ENCODE data around the gene DSG2.
"Not testable (repeated sequence)": the region's sequence is repeated elsewhere in the genome, so short reads cannot be mapped to it uniquely, and the experiment has no call there.

The DSG2 gene

GRCh38 chr18:31506024-31506742, 8.2 kb downstream of the DSG2 start:
- no peak overlapping the region for H3K4me3 ChIP-seq (ENCODE audit: low read depth, low read length)
- DNase-seq (ENCODE audit: low read depth) = no peak

DNA sequence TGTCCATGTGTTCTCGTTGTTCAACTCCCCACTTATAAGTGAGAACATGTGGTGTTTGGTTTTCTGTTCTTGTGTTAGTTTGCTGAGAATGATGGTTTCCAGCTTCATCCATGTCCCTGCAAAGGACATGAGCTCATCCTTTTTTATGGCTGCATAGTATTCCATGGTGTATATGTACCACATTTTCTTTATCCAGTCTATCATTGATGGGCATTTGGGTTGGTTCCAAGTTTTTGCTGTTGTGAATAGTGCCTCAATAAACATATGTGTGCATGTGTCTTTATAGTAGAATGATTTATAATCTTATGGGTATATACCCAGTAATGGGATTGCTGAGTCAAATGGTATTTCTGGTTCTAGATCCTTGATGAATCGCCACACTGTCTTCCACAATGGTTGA, 9.1 kb downstream of the DSG2 start:
- not testable (repeated sequence) for H3K4me3 ChIP-seq (ENCODE audit: low read depth, low read length); DNase-seq (ENCODE audit: low read depth)

More at GRCh38 chr18:31506024-31506742, 8.2 kb downstream of the DSG2 start:
- TF ChIP-seq, protein P1, sequence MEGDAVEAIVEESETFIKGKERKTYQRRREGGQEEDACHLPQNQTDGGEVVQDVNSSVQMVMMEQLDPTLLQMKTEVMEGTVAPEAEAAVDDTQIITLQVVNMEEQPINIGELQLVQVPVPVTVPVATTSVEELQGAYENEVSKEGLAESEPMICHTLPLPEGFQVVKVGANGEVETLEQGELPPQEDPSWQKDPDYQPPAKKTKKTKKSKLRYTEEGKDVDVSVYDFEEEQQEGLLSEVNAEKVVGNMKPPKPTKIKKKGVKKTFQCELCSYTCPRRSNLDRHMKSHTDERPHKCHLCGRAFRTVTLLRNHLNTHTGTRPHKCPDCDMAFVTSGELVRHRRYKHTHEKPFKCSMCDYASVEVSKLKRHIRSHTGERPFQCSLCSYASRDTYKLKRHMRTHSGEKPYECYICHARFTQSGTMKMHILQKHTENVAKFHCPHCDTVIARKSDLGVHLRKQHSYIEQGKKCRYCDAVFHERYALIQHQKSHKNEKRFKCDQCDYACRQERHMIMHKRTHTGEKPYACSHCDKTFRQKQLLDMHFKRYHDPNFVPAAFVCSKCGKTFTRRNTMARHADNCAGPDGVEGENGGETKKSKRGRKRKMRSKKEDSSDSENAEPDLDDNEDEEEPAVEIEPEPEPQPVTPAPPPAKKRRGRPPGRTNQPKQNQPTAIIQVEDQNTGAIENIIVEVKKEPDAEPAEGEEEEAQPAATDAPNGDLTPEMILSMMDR (IDR thresholded peaks at IDR 0.05; ENCODE audit: low read depth, low read length) = no peak
- TF ChIP-seq MAX (IDR thresholded peaks at IDR 0.05; ENCODE audit: low read depth, low read length) = no peak
- no peak for TF ChIP-seq MYC (IDR thresholded peaks at IDR 0.05; ENCODE audit: low read depth, low read length)
- TF ChIP-seq POLR2A (IDR thresholded peaks at IDR 0.05; ENCODE audit: extremely low read depth, insufficient read length) = no peak

DNA sequence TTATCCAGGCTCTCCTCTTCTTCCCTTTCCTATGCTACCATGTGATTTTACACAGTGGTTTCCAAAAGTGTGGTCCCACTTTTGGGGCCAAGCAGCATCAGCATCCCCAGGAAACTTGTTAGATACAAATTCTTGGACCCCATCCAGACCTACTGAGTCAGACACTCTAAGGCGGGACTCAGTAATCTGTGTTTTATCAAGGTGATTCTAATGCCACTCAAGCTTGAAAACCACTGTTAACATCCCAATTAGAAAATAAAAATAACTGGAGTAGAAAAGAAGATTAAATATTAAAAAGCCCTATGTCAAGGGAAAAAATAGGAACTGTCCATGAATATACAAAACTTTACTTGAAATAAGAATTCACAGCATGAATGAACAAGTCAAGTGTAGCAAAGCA, 10.8 kb downstream of the DSG2 start:
- no peak for DNase-seq (ENCODE audit: low read depth)
- H3K4me3 ChIP-seq (ENCODE audit: low read depth, low read length) = no peak overlapping the region
- TF ChIP-seq, protein P1 (IDR thresholded peaks at IDR 0.05; ENCODE audit: low read depth, low read length) = no peak
- TF ChIP-seq POLR2A (IDR thresholded peaks at IDR 0.05; ENCODE audit: extremely low read depth, insufficient read length) (no peak), MYC (IDR thresholded peaks at IDR 0.05; ENCODE audit: low read depth, low read length) (no peak), MAX (IDR thresholded peaks at IDR 0.05; ENCODE audit: low read depth, low read length) (no peak)

DNA sequence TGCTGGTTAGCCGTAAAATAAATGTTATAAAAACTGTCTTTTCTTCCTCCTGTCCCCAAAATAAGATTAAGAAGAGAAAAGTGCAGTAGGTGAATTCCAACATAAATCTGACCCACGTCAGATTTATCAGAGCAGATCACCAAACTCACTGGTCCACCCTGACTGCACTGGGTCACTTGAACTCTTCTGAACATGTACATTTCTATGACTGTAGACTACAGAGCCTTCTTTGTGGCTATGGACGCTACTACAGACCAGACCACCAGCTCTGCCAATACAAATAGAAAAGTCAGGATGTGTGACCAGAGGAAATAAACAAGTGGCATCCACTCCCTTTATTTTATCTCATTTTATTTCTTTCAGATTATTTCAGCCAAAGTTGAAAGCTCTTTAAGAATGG, 11.6 kb downstream of the DSG2 start:
- no peak overlapping the region for H3K4me3 ChIP-seq (ENCODE audit: low read depth, low read length)
- no peak for DNase-seq (ENCODE audit: low read depth)
- TF ChIP-seq, protein P1 (IDR thresholded peaks at IDR 0.05; ENCODE audit: low read depth, low read length) = no peak
- TF ChIP-seq MYC (IDR thresholded peaks at IDR 0.05; ENCODE audit: low read depth, low read length) (no peak), POLR2A (IDR thresholded peaks at IDR 0.05; ENCODE audit: extremely low read depth, insufficient read length) (no peak)

- no peak for TF ChIP-seq MYC (IDR thresholded peaks at IDR 0.05; ENCODE audit: low read depth, low read length)
- TF ChIP-seq, protein P1 (IDR thresholded peaks at IDR 0.05; ENCODE audit: low read depth, low read length) = no peak
- TF ChIP-seq POLR2A (IDR thresholded peaks at IDR 0.05; ENCODE audit: extremely low read depth, insufficient read length) = no peak
- no peak for TF ChIP-seq MAX (IDR thresholded peaks at IDR 0.05; ENCODE audit: low read depth, low read length)
- DNase-seq (ENCODE audit: low read depth) = no peak
Observed at GRCh38 chr18:31510319-31510718, 12.3 kb downstream of the DSG2 start.

GRCh38 chr18:31511098-31511497, 13.1 kb downstream of the DSG2 start:
- TF ChIP-seq MYC (IDR thresholded peaks at IDR 0.05; ENCODE audit: low read depth, low read length) (no peak), MAX (IDR thresholded peaks at IDR 0.05; ENCODE audit: low read depth, low read length) (no peak)
- TF ChIP-seq, protein P1 (IDR thresholded peaks at IDR 0.05; ENCODE audit: low read depth, low read length) = no peak
- no peak overlapping the region for H3K4me3 ChIP-seq (ENCODE audit: low read depth, low read length)
- no peak for DNase-seq (ENCODE audit: low read depth)

More at GRCh38 chr18:31510319-31510718, 12.3 kb downstream of the DSG2 start:
- H3K4me3 ChIP-seq (ENCODE audit: low read depth, low read length) = no peak overlapping the region

Data from NB4 (cell line).